HepG2 (cell line): ENCODE measurements around the gene SMIM38. TPM values are rescaled to one million over a fixed set of nuclear protein-coding genes. Genes with fewer than 3 reads are reported as not detected.

Source experiments
- ATAC-seq: fragments of 200-7000 bp; cut with Tn5 transposase; 3 replicates; pipeline ENCODE4 v1.9.1; 2020; ENCODE audit warnings: mild to moderate bottlenecking, moderate library complexity
- BruUV-seq: library from RNA; stranded (reverse); fragments of 400-500 nt; replicated peaks from 2 replicates; lab custom pipeline; 2021; lab: Mats Ljungman, UMichigan
- CTCF ChIA-PET: fragments of 300-600 bp; formaldehyde crosslinking; extraction: SDS; loops from one replicate; lab custom pipeline; 2021; ENCODE audit warnings: low total read pairs, inconsistent platforms, low intra/inter-chr PET ratio; lab: Yijun Ruan, JAX
- POLR2A ChIA-PET: fragments of 350-600 bp; sonication (Branson Sonifier 250); formaldehyde crosslinking; loops from one replicate; lab custom pipeline; 2020; ENCODE audit warnings: antibody characterized with exemption, inconsistent platforms; lab: Yijun Ruan, JAX
- DNase-seq: peaks from one replicate; pipeline ENCODE4 v3.0.0-alpha.2; 2015; ENCODE audit warnings: low spot score
- FAIRE-seq: peaks from 3 replicates; lab custom pipeline; 2011; peaks lifted over from hg19 to GRCh38; lab: Jason Lieb, UNC
- H2AFZ ChIP-seq: one replicate; pipeline ENCODE4 v1.6.1; 2011; ENCODE audit warnings: low read length, inconsistent platforms
- H3K27ac ChIP-seq: fragments of 300-600 bp; 3 replicates; pipeline ENCODE4 v1.8.0; 2011; ENCODE audit warnings: mixed run types, mild to moderate bottlenecking, mixed read lengths, low read length, inconsistent platforms; ENCODE audit not compliant: insufficient read depth; ENCODE audit errors: extremely low read length
- H3K27me3 ChIP-seq, 2 experiments: fragments of 200-600 bp in 1 of 2; 2 replicates in 1 of 2; 3 replicates in 1 of 2; pipeline versions ENCODE4 v1.6.0 to v1.8.0; 2011; ENCODE audit warnings: low read length in 2 of 2, mild to moderate bottlenecking in 2 of 2, moderate library complexity in 2 of 2, inconsistent platforms in 1 of 2; ENCODE audit not compliant: insufficient read depth in 2 of 2, control insufficient read depth in 1 of 2
- H3K36me3 ChIP-seq, 2 experiments: fragments of 200-600 bp in 1 of 2; replicated peaks in 1 of 2; 2 replicates in 1 of 2; 3 replicates in 1 of 2; pipeline versions ENCODE4 v1.5.1 to v1.8.0; 2011; ENCODE audit warnings: low read length in 2 of 2, inconsistent platforms in 1 of 2; ENCODE audit not compliant: insufficient read depth in 2 of 2, control insufficient read depth in 1 of 2
- H3K4me1 ChIP-seq: 2 replicates; pipeline ENCODE4 v1.5.1; 2012; ENCODE audit warnings: low read length, inconsistent platforms; ENCODE audit not compliant: insufficient read depth
- H3K4me2 ChIP-seq: 2 replicates; pipeline ENCODE4 v1.6.0; 2011; ENCODE audit warnings: low read depth, low read length, inconsistent platforms
- H3K4me3 ChIP-seq, 3 experiments: fragments of 200-600 bp in 1 of 3; sonication (generic), shearing (Covaris generic) in 1 of 3; replicated peaks in 1 of 3; 2 replicates each; pipeline ENCODE4 v1.5.1; 2011 to 2016; ENCODE audit warnings: low read length in 3 of 3, inconsistent platforms in 2 of 3, low read depth in 2 of 3, mild to moderate bottlenecking in 2 of 3, control low read depth in 1 of 3, mixed read lengths in 1 of 3; ENCODE audit not compliant: insufficient read depth in 1 of 3
- H3K79me2 ChIP-seq: one replicate; pipeline ENCODE4 v1.6.1; 2011; ENCODE audit warnings: low read length, inconsistent platforms; ENCODE audit not compliant: insufficient read depth
- H3K9ac ChIP-seq: 2 replicates; pipeline ENCODE4 v1.6.0; 2011; ENCODE audit warnings: mild to moderate bottlenecking, low read depth, low read length, inconsistent platforms; ENCODE audit not compliant: insufficient read depth
- H3K9me3 ChIP-seq: 2 replicates; pipeline ENCODE4 v1.5.1; 2012; ENCODE audit warnings: mild to moderate bottlenecking, low read length
- H4K20me1 ChIP-seq: 2 replicates; pipeline ENCODE4 v1.6.0; 2011; ENCODE audit warnings: inconsistent platforms, mild to moderate bottlenecking, low read length, moderate library complexity; ENCODE audit not compliant: insufficient read depth
- ARNT ChIP-seq: fragments of 450-650 bp; IDR thresholded peaks from 2 replicates; pipeline ENCODE4 v1.6.1; 2017
- ARNT2 ChIP-seq: sonication (generic); formaldehyde crosslinking; IDR thresholded peaks from 2 replicates; pipeline ENCODE4 v1.8.0; 2022; ENCODE audit warnings: mild to moderate bottlenecking, low read depth, missing genetic modification reagents, moderate library complexity
- ATF1 ChIP-seq: IDR thresholded peaks from 2 replicates; pipeline ENCODE4 v1.6.1; 2016; ENCODE audit warnings: mild to moderate bottlenecking, control low read depth
- CHD2 ChIP-seq: IDR thresholded peaks from 2 replicates; pipeline ENCODE4 v1.6.1; 2011; ENCODE audit warnings: low read depth, low read length, improper control_type of control experiment
- FOXA3 ChIP-seq: IDR thresholded peaks from 2 replicates; pipeline ENCODE4 v1.6.1; 2016; ENCODE audit warnings: missing genetic modification reagents, missing compliant biosample characterization
- IKZF4 ChIP-seq: sonication (generic); formaldehyde crosslinking; IDR thresholded peaks from 2 replicates; pipeline ENCODE4 v1.5.1; 2020; ENCODE audit warnings: borderline replicate concordance, mild to moderate bottlenecking, low read depth, missing genetic modification reagents; ENCODE audit errors: not compliant biosample characterization
- ONECUT2 ChIP-seq: sonication (generic); formaldehyde crosslinking; IDR thresholded peaks from 2 replicates; pipeline ENCODE4 v1.4.0; 2020; ENCODE audit warnings: missing genetic modification reagents
- PTBP1 ChIP-seq: fragments of 200-400 bp; formaldehyde crosslinking; IDR thresholded peaks from 2 replicates; pipeline ENCODE4 v1.6.1; 2018; ENCODE audit warnings: low read length, low read depth; ENCODE audit not compliant: poor library complexity, severe bottlenecking
- SP140L ChIP-seq: sonication (generic); formaldehyde crosslinking; IDR thresholded peaks from 2 replicates; pipeline ENCODE4 v1.4.0; 2020; ENCODE audit warnings: missing genetic modification reagents, borderline replicate concordance
- TEAD2 ChIP-seq: sonication (generic); formaldehyde crosslinking; IDR thresholded peaks from 2 replicates; pipeline ENCODE4 v1.9.0; 2021; ENCODE audit warnings: missing genetic modification reagents
- TMF1 ChIP-seq: sonication (generic); formaldehyde crosslinking; IDR thresholded peaks from 2 replicates; pipeline ENCODE4 v1.8.1; 2022; ENCODE audit warnings: low read depth, missing genetic modification reagents
- TP53 ChIP-seq: sonication (generic); formaldehyde crosslinking; conservative IDR thresholded peaks from 2 replicates; pipeline ENCODE4 v1.4.0; 2020; ENCODE audit warnings: missing genetic modification reagents
- ZNF20 ChIP-seq: sonication (generic); formaldehyde crosslinking; IDR thresholded peaks from 2 replicates; pipeline ENCODE4 v1.4.0; 2020; ENCODE audit warnings: mild to moderate bottlenecking, moderate library complexity, missing genetic modification reagents
- ZNF30 ChIP-seq: sonication (generic); formaldehyde crosslinking; IDR thresholded peaks from 2 replicates; pipeline ENCODE4 v1.5.0; 2020; ENCODE audit warnings: mild to moderate bottlenecking, missing genetic modification reagents
- ZNF350 ChIP-seq: sonication (generic); formaldehyde crosslinking; IDR thresholded peaks from 2 replicates; pipeline ENCODE4 v1.4.0; 2020; ENCODE audit warnings: mild to moderate bottlenecking, low read depth, missing genetic modification reagents, borderline replicate concordance
- ZNF567 ChIP-seq: sonication (generic); formaldehyde crosslinking; IDR thresholded peaks from 2 replicates; pipeline ENCODE4 v1.8.1; 2023; ENCODE audit warnings: mild to moderate bottlenecking, missing genetic modification reagents, borderline replicate concordance
- ZNF777 ChIP-seq: sonication (generic); formaldehyde crosslinking; IDR thresholded peaks from 2 replicates; pipeline ENCODE4 v1.4.0; 2020; ENCODE audit warnings: missing genetic modification reagents
- ZNF782 ChIP-seq: sonication (generic); formaldehyde crosslinking; IDR thresholded peaks from 2 replicates; pipeline ENCODE4 v1.4.0; 2020; ENCODE audit warnings: missing genetic modification reagents, mild to moderate bottlenecking, borderline replicate concordance
- ZSCAN20 ChIP-seq: sonication (generic); formaldehyde crosslinking; IDR thresholded peaks from 2 replicates; pipeline ENCODE4 v1.4.0; 2020; ENCODE audit warnings: missing genetic modification reagents, mild to moderate bottlenecking, borderline replicate concordance
- WGBS: methylation state at CpG from one replicate; pipeline ENCODE4 v1.1.6; 2017; ENCODE audit warnings: low lambda C conversion rate; 5-methylcytosine and 5-hydroxymethylcytosine counted together
- in situ Hi-C: cut with HindIII; loops from 2 replicates; pipeline ENCODE4 v1.10.0; 2017; ENCODE audit warnings: low pct_unique_long_range_greater_than_20kb; ENCODE audit not compliant: extremely low pct_ligation_motif_present
- intact Hi-C: fragments of 100-400 bp; cut with micrococcal nuclease; formaldehyde crosslinking; loops from one replicate; pipeline ENCODE4 v1.10.0; 2022; ENCODE audit not compliant: unreplicated experiment
- polyA plus RNA-seq, 8 experiments: library from polyadenylated mRNA; depleted of rRNA in 3 of 8; stranded (reverse) in 7 of 8; unstranded in 1 of 8; fragments of >200 nt; fragmentation: Illumina TruSeq in 4 of 8; extraction: Trizol in 4 of 8; gene quantifications; 2 replicates each; pipeline versions ENCODE4 v1.2.1 to v1.2.3, GENCODE V29; 2011 to 2016; ENCODE audit warnings: low read depth in 4 of 8, missing spikeins in 1 of 8, mixed read lengths in 1 of 8; ENCODE audit not compliant: insufficient read depth in 1 of 8
- total RNA-seq, 5 experiments: library from RNA; depleted of rRNA; stranded (reverse); fragments of >200 nt; fragmentation: Illumina TruSeq; extraction: Trizol; gene quantifications; 2 replicates each; pipeline ENCODE4 v1.2.3, GENCODE V29; 2016; ENCODE audit warnings: low read depth in 1 of 5
- TF ChIP-seq, protein P1 (sequence below): sonication (generic); formaldehyde crosslinking; IDR thresholded peaks from 2 replicates; pipeline ENCODE4 v1.4.0; 2020; ENCODE audit warnings: mild to moderate bottlenecking, low read depth, missing genetic modification reagents
- TF ChIP-seq, protein P2 (sequence below): IDR thresholded peaks from 2 replicates; pipeline ENCODE4 v1.6.1; 2012; ENCODE audit warnings: low read depth, low read length, improper control_type of control experiment
- TF ChIP-seq, protein P3 (sequence below): sonication (generic); formaldehyde crosslinking; IDR thresholded peaks from 2 replicates; pipeline ENCODE4 v1.5.1; 2020; ENCODE audit warnings: missing genetic modification reagents, mild to moderate bottlenecking, borderline replicate concordance

The SMIM38 gene
- total and polyA plus RNA-seq, 2 of the 13 experiments (the other 11 are each of a cell fraction or from before 2014, with no cell fraction given): 0.30 to 0.40 TPM

DNA sequence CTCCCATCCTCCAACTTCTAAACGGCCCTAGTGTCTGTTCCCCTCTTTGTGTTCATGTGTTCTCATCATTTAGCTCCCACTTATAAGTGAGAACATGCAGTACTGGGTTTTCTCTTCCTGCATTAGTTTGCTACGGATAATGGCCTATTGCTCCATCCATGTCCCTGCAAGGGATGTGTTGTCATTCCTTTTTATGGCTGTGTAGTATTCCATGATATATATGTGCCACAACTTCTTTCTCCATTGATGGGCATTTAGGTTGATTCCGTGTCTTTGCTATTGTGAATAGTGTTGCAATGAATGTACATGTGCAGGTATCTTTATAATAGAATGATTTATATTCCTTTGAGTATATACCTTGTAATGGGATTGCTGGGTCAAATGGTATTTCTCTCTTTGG lies 5.6 kb upstream of the SMIM38 start (continued):
- TF ChIP-seq ZNF567 (CRISPR knock-in tag): no peak
- no peak for TF ChIP-seq CHD2
- no peak for TF ChIP-seq SP140L
- TF ChIP-seq TEAD2 (CRISPR knock-in tag): no peak
- no peak for TF ChIP-seq ONECUT2 (CRISPR knock-in tag)
- TF ChIP-seq ZNF20 (CRISPR knock-in tag): no peak
- no peak for TF ChIP-seq ZNF30 (CRISPR knock-in tag)
- TF ChIP-seq IKZF4 (CRISPR knock-in tag): no peak
- no peak for TF ChIP-seq FOXA3 (CRISPR knock-in tag)
- no peak for TF ChIP-seq ZSCAN20 (CRISPR knock-in tag)
- TF ChIP-seq, protein P1, sequence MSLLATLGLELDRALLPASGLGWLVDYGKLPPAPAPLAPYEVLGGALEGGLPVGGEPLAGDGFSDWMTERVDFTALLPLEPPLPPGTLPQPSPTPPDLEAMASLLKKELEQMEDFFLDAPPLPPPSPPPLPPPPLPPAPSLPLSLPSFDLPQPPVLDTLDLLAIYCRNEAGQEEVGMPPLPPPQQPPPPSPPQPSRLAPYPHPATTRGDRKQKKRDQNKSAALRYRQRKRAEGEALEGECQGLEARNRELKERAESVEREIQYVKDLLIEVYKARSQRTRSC (CRISPR knock-in tag): no peak
- no peak for TF ChIP-seq ZNF777 (CRISPR knock-in tag)
- TF ChIP-seq ARNT2: no peak
- no peak for TF ChIP-seq TMF1

DNA sequence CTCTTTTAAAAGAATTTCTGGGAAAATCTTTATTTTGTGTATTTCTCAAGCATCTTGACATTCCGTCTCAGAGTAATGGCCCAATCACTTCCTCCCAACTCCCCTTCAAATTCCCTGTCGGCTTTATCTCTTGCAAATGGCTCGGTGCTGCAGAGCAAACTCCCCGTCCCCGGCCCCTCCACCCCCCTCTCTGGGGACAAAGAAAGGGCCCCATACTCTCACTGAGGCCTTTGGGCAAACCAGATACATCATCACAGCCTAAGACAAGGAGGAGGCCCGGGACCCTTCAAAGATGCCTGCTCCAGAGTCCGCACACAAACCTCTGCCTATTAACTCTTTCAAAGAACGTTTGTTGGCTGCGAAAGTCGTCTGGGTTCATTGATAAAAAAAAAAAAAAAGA lies 3.9 kb upstream of the SMIM38 start:
- 48% methylated on average over 10 of the region's 10 CpGs for WGBS
- ChIA-PET CTCF (no interaction called here), POLR2A (no interaction called here)
- intact Hi-C loops (no loop called here), in situ Hi-C loops (no loop called here)
- Histone ChIP-seq H3K9ac (no peak overlapping the region), H3K27ac (no peak overlapping the region), H3K36me3 (no peaks in the 10 kb centered on the region), H3K4me2 (no peak overlapping the region), H3K4me3 (no peak overlapping the region), H3K4me1 (peaks cover 46% of the 10 kb centered on the region), H2AFZ (no peak overlapping the region), H3K9me3 (no peaks in the 10 kb centered on the region), H4K20me1 (no peaks in the 10 kb centered on the region), H3K27me3 (no peaks in the 10 kb centered on the region), H3K79me2 (no peaks in the 10 kb centered on the region)
- no peak for FAIRE-seq
- no peak for DNase-seq
- BruUV-seq: no TSS peak
- no peak for ATAC-seq
- TF ChIP-seq, protein P2, sequence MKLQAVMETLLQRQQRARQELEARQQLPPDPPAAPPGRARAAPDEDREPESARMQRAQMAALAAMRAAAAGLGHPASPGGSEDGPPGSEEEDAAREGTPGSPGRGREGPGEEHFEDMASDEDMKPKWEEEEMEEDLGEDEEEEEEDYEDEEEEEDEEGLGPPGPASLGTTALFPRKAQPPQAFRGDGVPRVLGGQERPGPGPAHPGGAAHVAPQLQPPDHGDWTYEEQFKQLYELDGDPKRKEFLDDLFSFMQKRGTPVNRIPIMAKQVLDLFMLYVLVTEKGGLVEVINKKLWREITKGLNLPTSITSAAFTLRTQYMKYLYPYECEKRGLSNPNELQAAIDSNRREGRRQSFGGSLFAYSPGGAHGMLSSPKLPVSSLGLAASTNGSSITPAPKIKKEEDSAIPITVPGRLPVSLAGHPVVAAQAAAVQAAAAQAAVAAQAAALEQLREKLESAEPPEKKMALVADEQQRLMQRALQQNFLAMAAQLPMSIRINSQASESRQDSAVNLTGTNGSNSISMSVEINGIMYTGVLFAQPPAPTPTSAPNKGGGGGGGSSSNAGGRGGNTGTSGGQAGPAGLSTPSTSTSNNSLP: no peak
- TF ChIP-seq ZNF350 (CRISPR knock-in tag) (no peak), ZNF782 (CRISPR knock-in tag) (no peak), PTBP1 (no peak), TP53 (CRISPR knock-in tag) (no peak), ARNT (no peak), ATF1 (CRISPR knock-in tag) (no peak)
- TF ChIP-seq, protein P3, sequence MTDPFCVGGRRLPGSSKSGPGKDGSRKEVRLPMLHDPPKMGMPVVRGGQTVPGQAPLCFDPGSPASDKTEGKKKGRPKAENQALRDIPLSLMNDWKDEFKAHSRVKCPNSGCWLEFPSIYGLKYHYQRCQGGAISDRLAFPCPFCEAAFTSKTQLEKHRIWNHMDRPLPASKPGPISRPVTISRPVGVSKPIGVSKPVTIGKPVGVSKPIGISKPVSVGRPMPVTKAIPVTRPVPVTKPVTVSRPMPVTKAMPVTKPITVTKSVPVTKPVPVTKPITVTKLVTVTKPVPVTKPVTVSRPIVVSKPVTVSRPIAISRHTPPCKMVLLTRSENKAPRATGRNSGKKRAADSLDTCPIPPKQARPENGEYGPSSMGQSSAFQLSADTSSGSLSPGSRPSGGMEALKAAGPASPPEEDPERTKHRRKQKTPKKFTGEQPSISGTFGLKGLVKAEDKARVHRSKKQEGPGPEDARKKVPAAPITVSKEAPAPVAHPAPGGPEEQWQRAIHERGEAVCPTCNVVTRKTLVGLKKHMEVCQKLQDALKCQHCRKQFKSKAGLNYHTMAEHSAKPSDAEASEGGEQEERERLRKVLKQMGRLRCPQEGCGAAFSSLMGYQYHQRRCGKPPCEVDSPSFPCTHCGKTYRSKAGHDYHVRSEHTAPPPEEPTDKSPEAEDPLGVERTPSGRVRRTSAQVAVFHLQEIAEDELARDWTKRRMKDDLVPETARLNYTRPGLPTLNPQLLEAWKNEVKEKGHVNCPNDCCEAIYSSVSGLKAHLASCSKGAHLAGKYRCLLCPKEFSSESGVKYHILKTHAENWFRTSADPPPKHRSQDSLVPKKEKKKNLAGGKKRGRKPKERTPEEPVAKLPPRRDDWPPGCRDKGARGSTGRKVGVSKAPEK (CRISPR knock-in tag): no peak
